ENCODE measurements around the gene TNFAIP8L1. TPM values are rescaled to one million over a fixed set of nuclear protein-coding genes. Genes with fewer than 3 reads are reported as not detected.

Gene TNFAIP8L1
- total RNA-seq, 1 donor from 2014 or later, result 0.64 TPM

GRCh38 chr19:4624301-4624700, 15.0 kb upstream of the TNFAIP8L1 start:
- H3K27me3 ChIP-seq, result peaks cover 8% of the 10 kb centered on the region
- H3K36me3 ChIP-seq, result no peaks in the 10 kb centered on the region
- H3K4me1 ChIP-seq, result no peaks in the 10 kb centered on the region
- no peaks in the 10 kb centered on the region for H3K9me3 ChIP-seq
- no peak overlapping the region for H3K4me3 ChIP-seq
- intact Hi-C loops (cut with DNase I), result no loop called here
- H3K27ac ChIP-seq, result no peak overlapping the region
- DNase-seq (ENCODE audit: low spot score in 2 of 2), result no peak
- no peak for TF ChIP-seq CTCF (IDR thresholded peaks at IDR 0.05)

GRCh38 chr19:4624733-4625362, 14.5 kb upstream of the TNFAIP8L1 start:
- H3K36me3 ChIP-seq, result no peaks in the 10 kb centered on the region
- TF ChIP-seq CTCF (IDR thresholded peaks at IDR 0.05), result no peak
- no peaks in the 10 kb centered on the region for H3K9me3 ChIP-seq
- no peak for DNase-seq (ENCODE audit: low spot score in 2 of 2)
- H3K27me3 ChIP-seq, result peaks cover 4% of the 10 kb centered on the region
- H3K27ac ChIP-seq, result no peak overlapping the region
- intact Hi-C loops (cut with DNase I), result no loop called here
- H3K4me1 ChIP-seq, result no peaks in the 10 kb centered on the region
- no peak overlapping the region for H3K4me3 ChIP-seq

GRCh38 chr19:4633140-4633967, 6.0 kb upstream of the TNFAIP8L1 start:
- Histone ChIP-seq H3K4me1 (peaks cover 0 to 4% of the 10 kb centered on the region in 2 donors), H3K9me3 (no peaks in the 10 kb centered on the region), H3K36me3 (no peaks in the 10 kb centered on the region), H3K27ac (no peak overlapping the region), H3K27me3 (no peaks in the 10 kb centered on the region), H3K4me3 (no peak overlapping the region)
- peak; percentile 39 to 78 for DNase-seq (ENCODE audit: low spot score in 2 of 2)
- TF ChIP-seq CTCF (IDR thresholded peaks at IDR 0.05), result peak; percentile 31 to 52 (median 39)
- intact Hi-C loops (cut with DNase I), result no loop called here

GRCh38 chr19:4635754-4636116, 3.6 kb upstream of the TNFAIP8L1 start:
- DNase-seq (ENCODE audit: low spot score in 2 of 2), result no peak
- no peaks in the 10 kb centered on the region for H3K36me3 ChIP-seq
- H3K9me3 ChIP-seq, result no peaks in the 10 kb centered on the region
- H3K4me1 ChIP-seq, result peaks cover 5 to 12% of the 10 kb centered on the region in 2 donors
- intact Hi-C loops (cut with DNase I), result loop anchor here (1.0 to 5.0 kb wide), 2 partner anchors 58 to 78 kb away; no protein-coding TSS in a partner anchor
- no peak overlapping the region for H3K27ac ChIP-seq
- no peaks in the 10 kb centered on the region for H3K27me3 ChIP-seq
- TF ChIP-seq CTCF (IDR thresholded peaks at IDR 0.05), result no peak
- H3K4me3 ChIP-seq, result peak overlapping the region; percentile 50 to 71

- peak in 1 of 2 donors; percentile 80 for DNase-seq (ENCODE audit: low spot score in 2 of 2)
- Histone ChIP-seq H3K27ac (no peak overlapping the region), H3K4me3 (peak overlapping the region; percentile 50 to 71), H3K4me1 (peaks cover 5 to 12% of the 10 kb centered on the region in 2 donors), H3K27me3 (no peaks in the 10 kb centered on the region), H3K9me3 (no peaks in the 10 kb centered on the region), H3K36me3 (no peaks in the 10 kb centered on the region)
- intact Hi-C loops (cut with DNase I), result loop anchor here (1.0 to 5.0 kb wide), 2 partner anchors 59 to 79 kb away; no protein-coding TSS in a partner anchor
- TF ChIP-seq CTCF (IDR thresholded peaks at IDR 0.05), result peak; percentile 81 to 99 (median 98)
Measured at GRCh38 chr19:4636151-4636717, 3.1 kb upstream of the TNFAIP8L1 start.

All from ascending aorta (tissue), 2 donors.